SU-DHL-6 (cell line): ENCODE measurements around the gene OXT.

Experiments
- H2AFZ ChIP-seq: fragments of 200-600 bp; sonication (generic); 2 replicates; pipeline ENCODE4 v1.6.1; 2014; ENCODE audit warnings: low read depth, mild to moderate bottlenecking, moderate library complexity, mixed read lengths, antibody characterized with exemption, low read length; ENCODE audit not compliant: severe bottlenecking
- H3F3A ChIP-seq: fragments of 200-600 bp; shearing (Covaris generic); 2 replicates; pipeline ENCODE4 v1.6.0; 2016; ENCODE audit warnings: antibody characterized with exemption, mild to moderate bottlenecking; ENCODE audit not compliant: insufficient read depth
- H3K27ac ChIP-seq: fragments of 200-600 bp; sonication (generic); 2 replicates; pipeline ENCODE4 v1.5.1; 2016; ENCODE audit warnings: low read depth, mild to moderate bottlenecking, low read length, moderate library complexity, mixed read lengths
- H3K27me3 ChIP-seq: fragments of 200-600 bp; sonication (generic), shearing (Covaris generic); 2 replicates; pipeline ENCODE4 v1.6.0; 2014; ENCODE audit warnings: mild to moderate bottlenecking, low read length
- H3K36me3 ChIP-seq: fragments of 200-600 bp; sonication (generic); 2 replicates; pipeline ENCODE4 v1.6.1; 2014; ENCODE audit warnings: mild to moderate bottlenecking, low read length, mixed read lengths
- H3K4me2 ChIP-seq: fragments of 300-600, 200-600 bp; shearing (Covaris generic), sonication (generic); 2 replicates; pipeline ENCODE4 v1.6.0; 2014; ENCODE audit warnings: low read length, low read depth, mild to moderate bottlenecking; ENCODE audit not compliant: poor library complexity, severe bottlenecking
- H3K4me3 ChIP-seq: fragments of 200-600 bp; sonication (generic); 2 replicates; pipeline ENCODE4 v1.5.1; 2014; ENCODE audit warnings: antibody characterized with exemption, low read length, mild to moderate bottlenecking, mixed read lengths; ENCODE audit not compliant: insufficient read depth, poor library complexity, severe bottlenecking
- H3K79me2 ChIP-seq: fragments of 200-600 bp; sonication (generic); 2 replicates; pipeline ENCODE4 v1.6.1; 2014; ENCODE audit warnings: mild to moderate bottlenecking, low read length, moderate library complexity; ENCODE audit not compliant: insufficient read depth
- H3K9ac ChIP-seq: fragments of 200-600 bp; sonication (generic); 2 replicates; pipeline ENCODE4 v1.7.0; 2014; ENCODE audit warnings: mild to moderate bottlenecking, low read length
- H3K9me2 ChIP-seq: fragments of 200-600 bp; sonication (generic); replicated peaks from 2 replicates; pipeline ENCODE4 v1.6.1; 2014; ENCODE audit warnings: low read length; ENCODE audit not compliant: insufficient read depth
- H3K9me3 ChIP-seq: fragments of 200-600 bp; sonication (generic); 2 replicates; pipeline ENCODE4 v1.6.1; 2014; ENCODE audit warnings: low read length, mixed read lengths; ENCODE audit not compliant: insufficient read depth
- H4K20me1 ChIP-seq: fragments of 200-600 bp; sonication (generic); 2 replicates; pipeline ENCODE4 v1.6.1; 2014; ENCODE audit warnings: low read depth, mild to moderate bottlenecking, antibody characterized with exemption, low read length, moderate library complexity, mixed read lengths
- CTCF ChIP-seq: fragments of 200-600 bp; sonication (generic); IDR thresholded peaks from one replicate; pipeline ENCODE4 v1.5.1; 2017; ENCODE audit warnings: antibody characterized with exemption, mild to moderate bottlenecking, low read length, moderate library complexity; ENCODE audit not compliant: insufficient read depth, poor library complexity, severe bottlenecking
- EZH2phosphoT487 ChIP-seq: fragments of 200-600 bp; sonication (generic), shearing (Covaris generic); conservative IDR thresholded peaks from 2 replicates; pipeline ENCODE4 v1.6.1; 2018; ENCODE audit warnings: mild to moderate bottlenecking, antibody characterized with exemption, low read length, moderate library complexity, mixed read lengths

Gene OXT

GRCh38 chr20:3106658-3107463 is 35.4 kb downstream of the OXT start:
- TF ChIP-seq EZH2phosphoT487, result no peak
- TF ChIP-seq CTCF, result no peak

GRCh38 chr20:3107464-3108025 is 36.1 kb downstream of the OXT start:
- H3K4me2 ChIP-seq, result no peak overlapping the region
- no peak overlapping the region for H3K9ac ChIP-seq
- H3K27me3 ChIP-seq, result no peaks in the 10 kb centered on the region

More at GRCh38 chr20:3106658-3107463, 35.4 kb downstream of the OXT start:
- H3K9me2 ChIP-seq, result no peaks in the 10 kb centered on the region
- no peak overlapping the region for H3K27ac ChIP-seq
- no peaks in the 10 kb centered on the region for H3K27me3 ChIP-seq
- no peak overlapping the region for H3K4me3 ChIP-seq
- no peaks in the 10 kb centered on the region for H4K20me1 ChIP-seq
- H3K79me2 ChIP-seq, result no peaks in the 10 kb centered on the region
- no peaks in the 10 kb centered on the region for H3K9me3 ChIP-seq
- no peaks in the 10 kb centered on the region for H3F3A ChIP-seq
- H3K36me3 ChIP-seq, result no peaks in the 10 kb centered on the region
- no peak overlapping the region for H2AFZ ChIP-seq
- no peak overlapping the region for H3K4me2 ChIP-seq
- no peak overlapping the region for H3K9ac ChIP-seq

GRCh38 chr20:3109350-3110302 is 38.2 kb downstream of the OXT start:
- Histone ChIP-seq H2AFZ (no peak overlapping the region), H3K79me2 (no peaks in the 10 kb centered on the region), H3K9ac (no peak overlapping the region), H4K20me1 (no peaks in the 10 kb centered on the region), H3K27ac (no peak overlapping the region), H3K36me3 (no peaks in the 10 kb centered on the region), H3K27me3 (no peaks in the 10 kb centered on the region), H3K4me3 (no peak overlapping the region), H3F3A (no peaks in the 10 kb centered on the region), H3K9me3 (no peaks in the 10 kb centered on the region), H3K9me2 (no peaks in the 10 kb centered on the region), H3K4me2 (no peak overlapping the region)
- no peak for TF ChIP-seq EZH2phosphoT487
- no peak for TF ChIP-seq CTCF

More at GRCh38 chr20:3107464-3108025, 36.1 kb downstream of the OXT start:
- Histone ChIP-seq H3K27ac (no peak overlapping the region), H3K4me3 (no peak overlapping the region), H3K9me2 (no peaks in the 10 kb centered on the region), H3K9me3 (no peaks in the 10 kb centered on the region), H4K20me1 (no peaks in the 10 kb centered on the region), H3F3A (no peaks in the 10 kb centered on the region), H2AFZ (no peak overlapping the region), H3K36me3 (no peaks in the 10 kb centered on the region), H3K79me2 (no peaks in the 10 kb centered on the region)
- TF ChIP-seq EZH2phosphoT487 (no peak), CTCF (no peak)
